GM12874 (cell line): ENCODE results near the gene C6orf132.

Experiments
- CTCF ChIP-seq: IDR thresholded peaks from 2 replicates; pipeline ENCODE4 v1.5.1; 2011; ENCODE audit warnings: low read depth, mild to moderate bottlenecking, control low read depth, low read length, moderate library complexity; ENCODE audit not compliant: insufficient read depth

The C6orf132 gene

GRCh38 chr6:42166444-42167141 is 24.2 kb upstream of the C6orf132 start:
- peak; percentile 92 for TF ChIP-seq CTCF

- TF ChIP-seq CTCF: no peak
Observed at GRCh38 chr6:42165016-42165415, 22.6 kb upstream of the C6orf132 start.

- no peak for TF ChIP-seq CTCF
Observed at GRCh38 chr6:42163981-42164380, 21.6 kb upstream of the C6orf132 start.

GRCh38 chr6:42162812-42163211 is 20.4 kb upstream of the C6orf132 start:
- TF ChIP-seq CTCF: no peak

GRCh38 chr6:42162384-42162783 is 20.0 kb upstream of the C6orf132 start:
- no peak for TF ChIP-seq CTCF

GRCh38 chr6:42159431-42160024 is 17.1 kb upstream of the C6orf132 start:
- no peak for TF ChIP-seq CTCF

- TF ChIP-seq CTCF: no peak
Observed at GRCh38 chr6:42158631-42159030, 16.2 kb upstream of the C6orf132 start.
